Thyroid gland (tissue), 4 donors: ENCODE data around the gene CRTAP. TPM values are rescaled to one million over a fixed set of nuclear protein-coding genes. Genes with fewer than 3 reads are reported as not detected.

Source experiments
- DNase-seq, 2 donors: peaks; one replicate each; pipeline ENCODE4 v3.0.0-alpha.2; 2019
- H3K27ac ChIP-seq, 3 donors: fragments of 200-600 bp; sonication (generic); 1 replicate in 2 of 3; 2 replicates in 1 of 3; pipeline ENCODE4 v1.5.1; 2016 to 2019; ENCODE audit warnings: mild to moderate bottlenecking in 1 of 3, moderate library complexity in 1 of 3
- H3K27me3 ChIP-seq: fragments of 200-600 bp; sonication (generic); one replicate; pipeline ENCODE4 v1.5.1; 2019
- H3K36me3 ChIP-seq, 2 donors: fragments of 200-600 bp; sonication (generic); one replicate each; pipeline ENCODE4 v1.5.1; 2016 to 2019
- H3K4me1 ChIP-seq, 2 donors: fragments of 200-600 bp; sonication (generic); one replicate each; pipeline ENCODE4 v1.5.1; 2017 to 2019
- H3K4me3 ChIP-seq, 3 donors: fragments of 200-600 bp; sonication (generic); replicated peaks in 1 of 3; 1 replicate in 2 of 3; 2 replicates in 1 of 3; pipeline ENCODE4 v1.5.1; 2016; ENCODE audit warnings: mild to moderate bottlenecking in 1 of 3
- H3K9me3 ChIP-seq: fragments of 200-600 bp; sonication (generic); one replicate; pipeline ENCODE4 v1.5.1; 2017
- CTCF ChIP-seq, 6 experiments: fragments of 200-600 bp in 3 of 6; fragments of 450-650 bp in 3 of 6; sonication (generic) in 3 of 6; IDR thresholded peaks; one replicate each; pipeline ENCODE4 v1.5.1; 2016 to 2019; ENCODE audit warnings: antibody characterized with exemption in 6 of 6, mild to moderate bottlenecking in 2 of 6, inconsistent platforms in 1 of 6, moderate library complexity in 1 of 6
- POLR2A ChIP-seq, 2 donors: fragments of 450-650 bp; IDR thresholded peaks; one replicate each; pipeline ENCODE4 v1.6.1; 2017; ENCODE audit warnings: antibody characterized with exemption in 2 of 2, mild to moderate bottlenecking in 2 of 2, moderate library complexity in 1 of 2
- WGBS, 2 donors: methylation state at CpG; one replicate each; pipeline ENCODE4 v1.1.5; 2017; 5-methylcytosine and 5-hydroxymethylcytosine counted together
- intact Hi-C: fragments of 100-400 bp; cut with DNase I; formaldehyde crosslinking; loops from one replicate; pipeline ENCODE4 v1.15.1; 2023
- total RNA-seq, 4 donors: library from RNA; depleted of rRNA; stranded (reverse); fragments of >200 nt; gene quantifications; one replicate each; pipeline ENCODE4 v1.2.3, GENCODE V29; 2016

CRTAP gene
- total RNA-seq, 4 donors from 2014 or later: 241 to 504 (median 300) TPM

DNA sequence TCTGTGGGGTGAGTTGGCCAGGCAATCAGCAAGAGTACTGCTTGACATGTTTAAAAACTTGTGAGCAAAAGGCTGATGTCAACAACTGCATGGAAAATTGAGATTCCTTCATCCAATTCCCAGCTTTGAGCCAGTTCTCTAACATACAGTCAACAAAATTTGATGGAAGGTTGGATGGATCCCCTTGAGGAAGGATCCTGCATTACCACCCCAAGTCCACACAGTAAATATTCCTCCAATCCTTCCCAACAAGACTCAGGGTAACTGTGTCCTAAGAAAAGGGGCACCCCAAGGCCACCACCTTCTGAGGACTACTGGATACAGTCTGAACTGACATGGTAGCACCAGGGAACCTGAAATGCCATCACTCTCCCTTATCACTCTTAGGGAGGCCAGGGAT is 32.0 kb upstream of the CRTAP start:
- no peak overlapping the region for H3K4me3 ChIP-seq
- no peak for DNase-seq
- no peaks in the 10 kb centered on the region for H3K9me3 ChIP-seq
- TF ChIP-seq POLR2A (IDR thresholded peaks at IDR 0.05) (no peak), CTCF (IDR thresholded peaks at IDR 0.05) (no peak)
- H3K27ac ChIP-seq: no peak overlapping the region
- H3K36me3 ChIP-seq: no peaks in the 10 kb centered on the region
- intact Hi-C loops: no loop called here
- no peaks in the 10 kb centered on the region for H3K27me3 ChIP-seq
- H3K4me1 ChIP-seq: no peaks in the 10 kb centered on the region

GRCh38 chr3:33083958-33084357 is 29.9 kb upstream of the CRTAP start:
- intact Hi-C loops: no loop called here
- TF ChIP-seq CTCF (IDR thresholded peaks at IDR 0.05): no peak

GRCh38 chr3:33088691-33089090 is 25.1 kb upstream of the CRTAP start:
- DNase-seq: no peak
- Histone ChIP-seq H3K9me3 (no peaks in the 10 kb centered on the region), H3K27ac (no peak overlapping the region), H3K36me3 (peaks cover 0 to 13% of the 10 kb centered on the region in 2 donors), H3K27me3 (no peaks in the 10 kb centered on the region), H3K4me3 (no peak overlapping the region), H3K4me1 (no peaks in the 10 kb centered on the region)
- intact Hi-C loops: no loop called here
- no peak for TF ChIP-seq CTCF (IDR thresholded peaks at IDR 0.05)
- TF ChIP-seq POLR2A (IDR thresholded peaks at IDR 0.05): no peak

More at GRCh38 chr3:33083958-33084357, 29.9 kb upstream of the CRTAP start:
- H3K4me1 ChIP-seq: no peaks in the 10 kb centered on the region
- H3K27ac ChIP-seq: no peak overlapping the region
- H3K4me3 ChIP-seq: no peak overlapping the region
- no peaks in the 10 kb centered on the region for H3K36me3 ChIP-seq
- H3K27me3 ChIP-seq: no peaks in the 10 kb centered on the region
- H3K9me3 ChIP-seq: no peaks in the 10 kb centered on the region
- DNase-seq: no peak
- 63 to 75% methylated on average over 2 of the region's 2 CpGs for WGBS, 2 donors

GRCh38 chr3:33089515-33089914 is 24.3 kb upstream of the CRTAP start:
- TF ChIP-seq POLR2A (IDR thresholded peaks at IDR 0.05): no peak
- TF ChIP-seq CTCF (IDR thresholded peaks at IDR 0.05): no peak

DNA sequence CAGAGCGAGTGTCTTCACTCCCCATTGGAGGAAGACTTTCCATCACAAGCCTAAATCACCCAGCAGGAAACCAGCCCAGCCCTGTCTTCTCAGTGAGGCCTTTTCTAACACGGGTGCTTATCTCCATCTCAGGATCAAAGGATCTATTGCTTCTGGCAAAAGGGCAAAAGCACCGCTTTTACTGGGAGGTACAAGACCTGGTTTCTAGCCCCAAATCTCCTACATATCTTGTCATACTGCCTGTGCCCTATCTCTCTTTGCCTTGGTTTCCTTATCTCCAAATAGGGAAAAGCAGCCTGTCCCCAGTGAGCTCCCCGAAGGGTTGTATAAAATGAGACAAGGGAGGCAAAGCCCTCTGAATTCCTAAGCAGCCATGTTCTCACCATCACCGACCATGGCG is 22.1 kb upstream of the CRTAP start:
- H3K27ac ChIP-seq: no peak overlapping the region
- TF ChIP-seq CTCF (IDR thresholded peaks at IDR 0.05) (no peak), POLR2A (IDR thresholded peaks at IDR 0.05) (no peak)
- peaks cover 0 to 14% of the 10 kb centered on the region in 2 donors for H3K36me3 ChIP-seq
- no peaks in the 10 kb centered on the region for H3K27me3 ChIP-seq
- WGBS, 2 donors: 83 to 94% methylated on average over 6 of the region's 6 CpGs
- no peak overlapping the region for H3K4me3 ChIP-seq
- intact Hi-C loops: no loop called here
- no peak for DNase-seq
- H3K4me1 ChIP-seq: peaks cover 0 to 6% of the 10 kb centered on the region in 2 donors
- no peaks in the 10 kb centered on the region for H3K9me3 ChIP-seq

More at GRCh38 chr3:33089515-33089914, 24.3 kb upstream of the CRTAP start:
- H3K4me1 ChIP-seq: no peaks in the 10 kb centered on the region
- no peak for DNase-seq
- intact Hi-C loops: no loop called here
- H3K9me3 ChIP-seq: no peaks in the 10 kb centered on the region
- peaks cover 0 to 14% of the 10 kb centered on the region in 2 donors for H3K36me3 ChIP-seq
- no peak overlapping the region for H3K4me3 ChIP-seq
- WGBS, 2 donors: 88 to 94% methylated on average over 3 of the region's 3 CpGs
- no peaks in the 10 kb centered on the region for H3K27me3 ChIP-seq
- H3K27ac ChIP-seq: no peak overlapping the region
